ENCODE measurements around the gene HTR2A.

DNA sequence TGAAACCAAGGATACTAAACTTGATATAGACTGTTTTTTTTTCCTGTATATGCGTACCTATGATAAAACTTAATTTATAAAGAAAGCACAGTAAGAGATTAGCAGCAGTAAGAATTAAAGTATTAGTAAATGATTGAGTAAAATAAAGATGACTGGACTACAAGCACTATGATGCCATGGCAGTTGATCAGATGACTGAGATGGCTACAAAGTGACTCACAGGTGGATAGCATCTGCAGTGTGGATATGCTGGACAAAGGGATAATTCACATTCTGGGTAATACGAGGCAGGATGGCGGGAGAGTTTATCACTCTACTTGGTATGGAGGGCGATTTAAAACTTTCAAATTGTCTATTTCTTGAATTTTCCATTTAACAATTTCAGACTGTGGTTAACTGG, 11.8 kb downstream of the HTR2A start:
- TF ChIP-seq, protein P1, sequence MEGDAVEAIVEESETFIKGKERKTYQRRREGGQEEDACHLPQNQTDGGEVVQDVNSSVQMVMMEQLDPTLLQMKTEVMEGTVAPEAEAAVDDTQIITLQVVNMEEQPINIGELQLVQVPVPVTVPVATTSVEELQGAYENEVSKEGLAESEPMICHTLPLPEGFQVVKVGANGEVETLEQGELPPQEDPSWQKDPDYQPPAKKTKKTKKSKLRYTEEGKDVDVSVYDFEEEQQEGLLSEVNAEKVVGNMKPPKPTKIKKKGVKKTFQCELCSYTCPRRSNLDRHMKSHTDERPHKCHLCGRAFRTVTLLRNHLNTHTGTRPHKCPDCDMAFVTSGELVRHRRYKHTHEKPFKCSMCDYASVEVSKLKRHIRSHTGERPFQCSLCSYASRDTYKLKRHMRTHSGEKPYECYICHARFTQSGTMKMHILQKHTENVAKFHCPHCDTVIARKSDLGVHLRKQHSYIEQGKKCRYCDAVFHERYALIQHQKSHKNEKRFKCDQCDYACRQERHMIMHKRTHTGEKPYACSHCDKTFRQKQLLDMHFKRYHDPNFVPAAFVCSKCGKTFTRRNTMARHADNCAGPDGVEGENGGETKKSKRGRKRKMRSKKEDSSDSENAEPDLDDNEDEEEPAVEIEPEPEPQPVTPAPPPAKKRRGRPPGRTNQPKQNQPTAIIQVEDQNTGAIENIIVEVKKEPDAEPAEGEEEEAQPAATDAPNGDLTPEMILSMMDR (IDR thresholded peaks at IDR 0.05), result no peak
- no peak for TF ChIP-seq POLR2A (IDR thresholded peaks at IDR 0.05)
